GM12878 (cell line): Measurements from ENCODE around the gene SPDYC. TPM values are rescaled to one million over a fixed set of nuclear protein-coding genes. Genes with fewer than 3 reads are reported as not detected.

ENCODE experiments used
- ATAC-seq: fragments of 200-7000 bp; cut with Tn5 transposase; 3 replicates; pipeline ENCODE4 v1.9.1; 2020; ENCODE audit warnings: mild to moderate bottlenecking, moderate library complexity
- BruUV-seq: library from RNA; stranded (reverse); fragments of 400-500 nt; replicated peaks from 2 replicates; lab custom pipeline; 2021; lab: Mats Ljungman, UMichigan
- CTCF ChIA-PET: fragments of 300-600 bp; sonication (Branson Sonifier 250); formaldehyde crosslinking; extraction: SDS; loops from one replicate; lab custom pipeline; 2021; ENCODE audit warnings: inconsistent platforms; lab: Yijun Ruan, JAX
- POLR2A ChIA-PET: fragments of 350-600 bp; formaldehyde crosslinking; extraction: SDS; loops from one replicate; lab custom pipeline; 2021; ENCODE audit warnings: inconsistent platforms; lab: Charles Lee
- RAD21 ChIA-PET: fragments of 300-600 bp; sonication (Branson Sonifier 250); formaldehyde crosslinking; loops from one replicate; lab custom pipeline; 2023; ENCODE audit warnings: antibody characterized with exemption; ENCODE audit not compliant: unreplicated experiment; lab: Charles Lee
- SMC1A ChIA-PET: fragments of 300-600 bp; sonication (Branson Sonifier 250); formaldehyde crosslinking; loops from one replicate; lab custom pipeline; 2023; ENCODE audit not compliant: unreplicated experiment, uncharacterized antibody; lab: Charles Lee
- DNase-seq: peaks from one replicate; pipeline ENCODE4 v3.0.0-alpha.2; 2011; ENCODE audit warnings: low read depth, low spot score
- FAIRE-seq: peaks from 3 replicates; lab custom pipeline; 2011; peaks lifted over from hg19 to GRCh38; lab: Jason Lieb, UNC
- H2AFZ ChIP-seq: 2 replicates; pipeline ENCODE4 v1.6.0; 2011; ENCODE audit warnings: low read depth, low read length, control low read depth; ENCODE audit not compliant: control insufficient read depth
- H3K27ac ChIP-seq: 2 replicates; pipeline ENCODE4 v1.5.1; 2011; ENCODE audit warnings: control low read depth; ENCODE audit not compliant: control insufficient read depth, insufficient read depth
- H3K27me3 ChIP-seq, 2 experiments: replicated peaks in 1 of 2; 2 replicates each; pipeline versions ENCODE4 v1.6.0 to v1.6.1; 2011; ENCODE audit warnings: low read length in 1 of 2; ENCODE audit not compliant: control insufficient read depth in 2 of 2, insufficient read depth in 2 of 2
- H3K36me3 ChIP-seq, 2 experiments: 2 replicates each; pipeline ENCODE4 v1.5.1; 2011; ENCODE audit warnings: low read length in 1 of 2; ENCODE audit not compliant: control insufficient read depth in 2 of 2, insufficient read depth in 2 of 2
- H3K4me1 ChIP-seq: 2 replicates; pipeline ENCODE4 v1.6.1; 2011; ENCODE audit warnings: mild to moderate bottlenecking, low read length, moderate library complexity, mixed read lengths; ENCODE audit not compliant: control insufficient read depth, insufficient read depth
- H3K4me2 ChIP-seq: 2 replicates; pipeline ENCODE4 v1.6.0; 2011; ENCODE audit warnings: control low read depth; ENCODE audit not compliant: control insufficient read depth, insufficient read depth
- H3K4me3 ChIP-seq: fragments of 200-600 bp; sonication (generic); 2 replicates; pipeline ENCODE4 v1.5.1; 2016
- H3K79me2 ChIP-seq: 2 replicates; pipeline ENCODE4 v1.6.0; 2011; ENCODE audit warnings: low read length; ENCODE audit not compliant: control insufficient read depth, insufficient read depth
- H3K9ac ChIP-seq: 2 replicates; pipeline ENCODE4 v1.8.0; 2011; ENCODE audit warnings: low read length, control low read depth, mixed read lengths; ENCODE audit not compliant: control insufficient read depth, insufficient read depth
- H3K9me3 ChIP-seq: replicated peaks from 3 replicates; pipeline ENCODE4 v1.5.1; 2011; ENCODE audit warnings: mild to moderate bottlenecking, low read length; ENCODE audit not compliant: control insufficient read depth, insufficient read depth
- H4K20me1 ChIP-seq: 2 replicates; pipeline ENCODE4 v1.6.0; 2011; ENCODE audit not compliant: control insufficient read depth, insufficient read depth
- BACH1 ChIP-seq: fragments of 450-650 bp; IDR thresholded peaks from 2 replicates; pipeline ENCODE4 v1.6.1; 2017; ENCODE audit warnings: mild to moderate bottlenecking, borderline replicate concordance
- BMI1 ChIP-seq: fragments of 450-650 bp; IDR thresholded peaks from 2 replicates; pipeline ENCODE4 v1.6.1; 2016; ENCODE audit warnings: mild to moderate bottlenecking, moderate library complexity, borderline replicate concordance
- FOXM1 ChIP-seq: IDR thresholded peaks from 2 replicates; pipeline ENCODE4 v1.6.1; 2012; ENCODE audit warnings: low read depth, mild to moderate bottlenecking, inconsistent platforms, low read length, moderate library complexity
- GABPA ChIP-seq: IDR thresholded peaks from 2 replicates; pipeline ENCODE4 v1.6.1; 2014; ENCODE audit warnings: antibody characterized with exemption, low read depth, mild to moderate bottlenecking, inconsistent platforms
- HCFC1 ChIP-seq: fragments of 150-350 bp; IDR thresholded peaks from 2 replicates; pipeline ENCODE4 v1.6.1; 2014; ENCODE audit warnings: low read length
- NFIC ChIP-seq: IDR thresholded peaks from 2 replicates; pipeline ENCODE4 v1.6.1; 2012; ENCODE audit warnings: low read depth, mild to moderate bottlenecking, inconsistent platforms, low read length, moderate library complexity
- NFYA ChIP-seq: IDR thresholded peaks from 2 replicates; pipeline ENCODE4 v1.6.1; 2011; ENCODE audit warnings: low read depth, mild to moderate bottlenecking, low read length, improper control_type of control experiment, borderline replicate concordance
- PML ChIP-seq: IDR thresholded peaks from 2 replicates; pipeline ENCODE4 v1.6.1; 2012; ENCODE audit warnings: low read length, inconsistent platforms
- SIX5 ChIP-seq: IDR thresholded peaks from 2 replicates; pipeline ENCODE4 v1.6.1; 2011; ENCODE audit warnings: mild to moderate bottlenecking, low read depth, low read length, moderate library complexity; ENCODE audit not compliant: severe bottlenecking
- SMARCA5 ChIP-seq: fragments of 450-650 bp; IDR thresholded peaks from 2 replicates; pipeline ENCODE4 v1.6.1; 2017; ENCODE audit warnings: mild to moderate bottlenecking
- whole genome bisulfite sequencing: methylation state at CpG from one replicate; pipeline ENCODE4 v1.1.6; 2016; ENCODE audit warnings: low lambda C conversion rate; ENCODE audit not compliant: insufficient replicate concordance, insufficient coverage; ENCODE audit errors: missing lambda C conversion rate; 5-methylcytosine and 5-hydroxymethylcytosine counted together
- in situ Hi-C: fragments of 300-500 bp; cut with MboI; formaldehyde crosslinking; loops from 9 replicates; pipeline ENCODE4 v1.14.3; 2018; ENCODE audit warnings: mixed read lengths
- intact Hi-C: fragments of 100-400 bp; cut with micrococcal nuclease; formaldehyde crosslinking; loops from one replicate; pipeline ENCODE4 v1.14.2; 2022; ENCODE audit not compliant: unreplicated experiment
- polyA plus RNA-seq, 11 experiments: library from polyadenylated mRNA; depleted of rRNA in 4 of 11; unstranded in 6 of 11; stranded (reverse) in 5 of 11; fragments of >200 nt; fragmentation: Nextera tagmentation in 4 of 11; fragmentation: Illumina TruSeq in 1 of 11; extraction: Ambion mirVana in 4 of 11; extraction: Trizol in 1 of 11; gene quantifications; 1 replicate in 1 of 11; 2 replicates in 10 of 11; pipeline versions ENCODE4 v1.2.1 to v1.2.3, GENCODE V29; 2011 to 2016; ENCODE audit warnings: inconsistent platforms in 2 of 11, missing spikeins in 2 of 11, low read depth in 1 of 11
- total RNA-seq, 4 experiments: library from RNA; depleted of rRNA in 3 of 4; stranded (reverse); fragments of >200 nt in 3 of 4; fragmentation: Illumina TruSeq in 1 of 4; extraction: Trizol in 1 of 4; gene quantifications; 2 replicates each; pipeline versions ENCODE4 v1.2.1 to v1.2.3, GENCODE V29; 2013 to 2021
- TF ChIP-seq, protein P1 (sequence below): fragments of 450-650 bp; IDR thresholded peaks from 2 replicates; pipeline ENCODE4 v1.6.1; 2016; ENCODE audit warnings: mild to moderate bottlenecking
- TF ChIP-seq, protein P2 (sequence below): fragments of 450-650 bp; IDR thresholded peaks from 2 replicates; pipeline ENCODE4 v1.6.1; 2014; ENCODE audit warnings: mild to moderate bottlenecking
- TF ChIP-seq, protein P3 (sequence below): fragments of 450-650 bp; IDR thresholded peaks from 2 replicates; pipeline ENCODE4 v1.6.1; 2017; ENCODE audit warnings: mild to moderate bottlenecking

SPDYC gene
- total and polyA plus RNA-seq, 10 of the 15 experiments (the other 5 are each of a cell fraction or from before 2014, with no cell fraction given), result not detected

DNA sequence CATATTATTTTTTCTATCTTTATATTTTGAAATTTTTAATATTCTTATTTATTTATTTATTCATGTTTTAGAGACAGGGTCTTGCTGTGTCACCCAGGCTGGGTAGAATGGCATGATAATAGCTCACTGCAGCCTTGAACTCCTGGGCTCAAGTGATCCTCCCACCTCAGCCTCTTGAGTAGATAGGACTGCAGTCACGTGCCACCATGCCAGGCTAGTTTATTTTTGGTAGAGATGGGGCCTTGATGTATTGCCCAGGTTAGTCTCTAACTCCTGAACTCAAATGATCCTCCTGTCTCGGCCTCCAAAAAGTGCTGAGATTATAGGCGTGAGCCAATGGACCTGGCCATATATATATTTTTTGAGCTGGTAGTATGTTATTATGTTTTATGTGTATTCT, 2.4 kb upstream of the SPDYC start:
- no peak for ATAC-seq
- ChIA-PET CTCF (interaction anchor here (1.3 to 1.4 kb wide), 2 partner anchors 12 to 56 kb away, joined by 3 to 5 read pairs; partner anchors contain the start of gene TM7SF2), POLR2A (interaction anchor here (0.7 kb wide), 1 partner anchor 319 kb away, joined by 3 read pairs; no protein-coding TSS in a partner anchor), RAD21 (no interaction called here), SMC1A (interaction anchor here (0.6 to 1.1 kb wide), 2 partner anchors 12 to 18 kb away, joined by 3 to 5 read pairs; no protein-coding TSS in a partner anchor)
- Histone ChIP-seq H3K36me3 (no peaks in the 10 kb centered on the region), H3K27me3 (no peaks in the 10 kb centered on the region), H3K79me2 (no peaks in the 10 kb centered on the region), H3K9me3 (no peaks in the 10 kb centered on the region), H3K4me1 (peaks cover 6% of the 10 kb centered on the region), H3K9ac (no peak overlapping the region), H4K20me1 (no peaks in the 10 kb centered on the region), H3K27ac (no peak overlapping the region), H3K4me3 (no peak overlapping the region), H3K4me2 (no peak overlapping the region), H2AFZ (no peak overlapping the region)
- no TSS peak for BruUV-seq
- FAIRE-seq, result no peak
- TF ChIP-seq, protein P1, sequence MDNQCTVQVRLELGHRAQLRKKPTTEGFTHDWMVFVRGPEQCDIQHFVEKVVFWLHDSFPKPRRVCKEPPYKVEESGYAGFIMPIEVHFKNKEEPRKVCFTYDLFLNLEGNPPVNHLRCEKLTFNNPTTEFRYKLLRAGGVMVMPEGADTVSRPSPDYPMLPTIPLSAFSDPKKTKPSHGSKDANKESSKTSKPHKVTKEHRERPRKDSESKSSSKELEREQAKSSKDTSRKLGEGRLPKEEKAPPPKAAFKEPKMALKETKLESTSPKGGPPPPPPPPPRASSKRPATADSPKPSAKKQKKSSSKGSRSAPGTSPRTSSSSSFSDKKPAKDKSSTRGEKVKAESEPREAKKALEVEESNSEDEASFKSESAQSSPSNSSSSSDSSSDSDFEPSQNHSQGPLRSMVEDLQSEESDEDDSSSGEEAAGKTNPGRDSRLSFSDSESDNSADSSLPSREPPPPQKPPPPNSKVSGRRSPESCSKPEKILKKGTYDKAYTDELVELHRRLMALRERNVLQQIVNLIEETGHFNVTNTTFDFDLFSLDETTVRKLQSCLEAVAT, result no peak
- no peak for TF ChIP-seq PML
- TF ChIP-seq FOXM1, result no peak
- TF ChIP-seq NFIC, result no peak
- no peak for TF ChIP-seq HCFC1
- no peak for TF ChIP-seq SIX5
- TF ChIP-seq BACH1, result no peak
- TF ChIP-seq SMARCA5, result no peak
- TF ChIP-seq, protein P2, sequence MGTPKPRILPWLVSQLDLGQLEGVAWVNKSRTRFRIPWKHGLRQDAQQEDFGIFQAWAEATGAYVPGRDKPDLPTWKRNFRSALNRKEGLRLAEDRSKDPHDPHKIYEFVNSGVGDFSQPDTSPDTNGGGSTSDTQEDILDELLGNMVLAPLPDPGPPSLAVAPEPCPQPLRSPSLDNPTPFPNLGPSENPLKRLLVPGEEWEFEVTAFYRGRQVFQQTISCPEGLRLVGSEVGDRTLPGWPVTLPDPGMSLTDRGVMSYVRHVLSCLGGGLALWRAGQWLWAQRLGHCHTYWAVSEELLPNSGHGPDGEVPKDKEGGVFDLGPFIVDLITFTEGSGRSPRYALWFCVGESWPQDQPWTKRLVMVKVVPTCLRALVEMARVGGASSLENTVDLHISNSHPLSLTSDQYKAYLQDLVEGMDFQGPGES, result no peak
- TF ChIP-seq NFYA, result no peak
- TF ChIP-seq, protein P3, sequence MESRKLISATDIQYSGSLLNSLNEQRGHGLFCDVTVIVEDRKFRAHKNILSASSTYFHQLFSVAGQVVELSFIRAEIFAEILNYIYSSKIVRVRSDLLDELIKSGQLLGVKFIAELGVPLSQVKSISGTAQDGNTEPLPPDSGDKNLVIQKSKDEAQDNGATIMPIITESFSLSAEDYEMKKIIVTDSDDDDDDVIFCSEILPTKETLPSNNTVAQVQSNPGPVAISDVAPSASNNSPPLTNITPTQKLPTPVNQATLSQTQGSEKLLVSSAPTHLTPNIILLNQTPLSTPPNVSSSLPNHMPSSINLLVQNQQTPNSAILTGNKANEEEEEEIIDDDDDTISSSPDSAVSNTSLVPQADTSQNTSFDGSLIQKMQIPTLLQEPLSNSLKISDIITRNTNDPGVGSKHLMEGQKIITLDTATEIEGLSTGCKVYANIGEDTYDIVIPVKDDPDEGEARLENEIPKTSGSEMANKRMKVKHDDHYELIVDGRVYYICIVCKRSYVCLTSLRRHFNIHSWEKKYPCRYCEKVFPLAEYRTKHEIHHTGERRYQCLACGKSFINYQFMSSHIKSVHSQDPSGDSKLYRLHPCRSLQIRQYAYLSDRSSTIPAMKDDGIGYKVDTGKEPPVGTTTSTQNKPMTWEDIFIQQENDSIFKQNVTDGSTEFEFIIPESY, result no peak
- no peak for TF ChIP-seq BMI1
- no peak for TF ChIP-seq GABPA
- in situ Hi-C loops, result no loop called here
- DNase-seq, result no peak
- WGBS, result 96% methylated on average over 3 of the region's 3 CpGs
- intact Hi-C loops, result no loop called here
